WTC11 (cell line): ENCODE results near the gene BET1.

Experiments used
- ATF3 ChIP-seq: sonication (generic); formaldehyde crosslinking; conservative IDR thresholded peaks from 2 replicates; pipeline ENCODE4 v1.8.1; 2022; ENCODE audit warnings: mild to moderate bottlenecking, missing genetic modification reagents
- CTCF ChIP-seq: fragments of 200-600 bp; IDR thresholded peaks from 2 replicates; pipeline ENCODE4 v1.8.0; 2022; ENCODE audit warnings: antibody characterized with exemption
- ELF4 ChIP-seq: sonication (generic); formaldehyde crosslinking; IDR thresholded peaks from 2 replicates; pipeline ENCODE4 v1.8.1; 2022; ENCODE audit warnings: low read depth, mild to moderate bottlenecking, moderate library complexity, missing genetic modification reagents
- ETV6 ChIP-seq: sonication (generic); formaldehyde crosslinking; IDR thresholded peaks from 2 replicates; pipeline ENCODE4 v1.8.1; 2022; ENCODE audit warnings: mild to moderate bottlenecking, missing genetic modification reagents
- MAX ChIP-seq: sonication (generic); formaldehyde crosslinking; IDR thresholded peaks from 2 replicates; pipeline ENCODE4 v1.8.0; 2022; ENCODE audit warnings: mild to moderate bottlenecking, missing genetic modification reagents
- RELA ChIP-seq: sonication (generic); formaldehyde crosslinking; IDR thresholded peaks from 2 replicates; pipeline ENCODE4 v1.8.1; 2022; ENCODE audit warnings: missing genetic modification reagents, mild to moderate bottlenecking, borderline replicate concordance
- TCF7 ChIP-seq: sonication (generic); formaldehyde crosslinking; IDR thresholded peaks from 2 replicates; pipeline ENCODE4 v1.8.0; 2022; ENCODE audit warnings: mild to moderate bottlenecking, low read depth, missing genetic modification reagents, moderate library complexity
- TEAD1 ChIP-seq: sonication (generic); formaldehyde crosslinking; IDR thresholded peaks from 2 replicates; pipeline ENCODE4 v1.8.0; 2022; ENCODE audit warnings: mild to moderate bottlenecking, missing genetic modification reagents
- ZNF138 ChIP-seq: sonication (generic); formaldehyde crosslinking; conservative IDR thresholded peaks from 2 replicates; pipeline ENCODE4 v1.8.1; 2022; ENCODE audit warnings: mild to moderate bottlenecking, moderate library complexity, missing genetic modification reagents

- TF ChIP-seq ATF3 (CRISPR knock-in tag) (no peak), CTCF (no peak), ELF4 (CRISPR knock-in tag) (no peak), ETV6 (CRISPR knock-in tag) (no peak), TCF7 (CRISPR knock-in tag) (no peak), TEAD1 (CRISPR knock-in tag) (no peak), RELA (no peak), MAX (no peak), ZNF138 (CRISPR knock-in tag) (no peak)
Observed at GRCh38 chr7:94029976-94030375, 25.8 kb upstream of the BET1 start.
